LNCaP clone FGC (cell line): ENCODE measurements around the gene HSPB2.

Experiments used
- DNase-seq: peaks from one replicate; pipeline ENCODE4 v3.0.0-alpha.2; 2011; ENCODE audit warnings: low read depth
- H3K4me3 ChIP-seq: 2 replicates; pipeline ENCODE4 v1.5.1; 2011; ENCODE audit warnings: mild to moderate bottlenecking, low read depth, low read length, control low read depth
- TF ChIP-seq, protein P1 (sequence below): IDR thresholded peaks from 2 replicates; pipeline ENCODE4 v1.5.1; 2012; ENCODE audit warnings: mild to moderate bottlenecking; ENCODE audit not compliant: control insufficient read depth, insufficient read depth; ENCODE audit errors: extremely low read depth

Gene HSPB2

DNA sequence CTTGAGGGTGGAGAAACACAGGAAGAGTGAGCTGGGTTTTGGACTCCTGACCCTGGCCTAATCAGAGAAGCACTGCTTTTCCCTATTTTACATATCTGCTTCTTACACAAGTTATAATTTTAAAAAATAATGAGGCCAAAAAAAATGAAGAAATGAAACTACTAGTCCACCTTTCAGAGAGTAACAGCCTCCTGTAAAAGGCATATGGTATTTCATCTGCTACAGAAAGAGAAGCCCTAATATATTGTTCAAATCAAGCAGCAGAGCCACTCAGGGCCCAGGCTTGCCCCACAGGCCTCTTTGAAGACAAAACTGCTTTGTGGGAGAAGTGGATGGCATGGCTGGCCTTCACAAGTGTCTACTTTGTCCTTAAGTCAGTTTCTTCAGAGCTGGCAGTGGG lies 34.6 kb downstream of the HSPB2 start:
- DNase-seq: no peak
- TF ChIP-seq, protein P1, sequence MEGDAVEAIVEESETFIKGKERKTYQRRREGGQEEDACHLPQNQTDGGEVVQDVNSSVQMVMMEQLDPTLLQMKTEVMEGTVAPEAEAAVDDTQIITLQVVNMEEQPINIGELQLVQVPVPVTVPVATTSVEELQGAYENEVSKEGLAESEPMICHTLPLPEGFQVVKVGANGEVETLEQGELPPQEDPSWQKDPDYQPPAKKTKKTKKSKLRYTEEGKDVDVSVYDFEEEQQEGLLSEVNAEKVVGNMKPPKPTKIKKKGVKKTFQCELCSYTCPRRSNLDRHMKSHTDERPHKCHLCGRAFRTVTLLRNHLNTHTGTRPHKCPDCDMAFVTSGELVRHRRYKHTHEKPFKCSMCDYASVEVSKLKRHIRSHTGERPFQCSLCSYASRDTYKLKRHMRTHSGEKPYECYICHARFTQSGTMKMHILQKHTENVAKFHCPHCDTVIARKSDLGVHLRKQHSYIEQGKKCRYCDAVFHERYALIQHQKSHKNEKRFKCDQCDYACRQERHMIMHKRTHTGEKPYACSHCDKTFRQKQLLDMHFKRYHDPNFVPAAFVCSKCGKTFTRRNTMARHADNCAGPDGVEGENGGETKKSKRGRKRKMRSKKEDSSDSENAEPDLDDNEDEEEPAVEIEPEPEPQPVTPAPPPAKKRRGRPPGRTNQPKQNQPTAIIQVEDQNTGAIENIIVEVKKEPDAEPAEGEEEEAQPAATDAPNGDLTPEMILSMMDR: no peak

DNA sequence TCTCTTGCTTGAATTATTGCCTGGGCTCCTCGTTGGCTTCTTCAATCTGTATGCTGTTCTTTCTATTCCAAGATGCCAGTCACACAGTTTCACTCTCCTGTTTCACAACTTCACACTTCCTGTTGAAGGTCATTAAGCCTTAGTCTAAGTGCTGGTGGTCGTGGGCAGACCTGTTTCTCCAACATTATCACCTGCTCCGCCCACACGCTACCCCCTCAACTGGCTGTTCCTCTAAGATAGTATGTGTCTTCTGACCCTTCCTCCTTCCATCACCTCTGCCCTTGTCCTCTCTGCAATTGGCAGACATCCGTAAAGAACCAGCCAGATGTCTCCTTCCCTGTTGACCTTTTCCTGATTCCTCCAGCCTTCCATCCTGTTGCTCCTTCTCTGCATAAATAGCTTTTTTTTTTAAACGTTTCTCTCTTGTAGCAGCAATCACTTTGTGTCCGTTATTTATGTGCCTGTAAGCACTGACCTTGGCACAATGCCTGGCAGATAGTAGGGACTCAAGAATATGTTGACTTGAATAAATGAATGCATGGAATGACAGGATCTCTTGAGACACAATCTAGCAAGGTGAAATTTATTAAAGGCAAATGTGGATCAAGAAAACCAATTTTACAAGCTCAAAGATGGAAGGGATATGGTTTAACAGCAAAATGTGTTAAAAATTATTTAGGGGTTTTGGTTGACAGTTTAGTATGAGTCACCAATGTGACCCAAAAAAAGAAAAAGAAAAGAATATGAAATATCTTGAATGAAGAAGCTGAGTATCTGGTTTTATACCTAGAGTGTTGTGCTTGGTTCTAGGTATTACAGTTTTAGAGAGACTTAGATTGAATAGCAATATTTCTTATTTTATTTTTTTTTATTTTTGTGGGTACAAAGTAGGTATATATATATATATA lies 37.2 kb downstream of the HSPB2 start:
- no peak for DNase-seq
- TF ChIP-seq, protein P1: no peak
- no peak overlapping the region for H3K4me3 ChIP-seq

More for the DNA sequence above, 34.6 kb downstream of the HSPB2 start:
- no peak overlapping the region for H3K4me3 ChIP-seq

DNA sequence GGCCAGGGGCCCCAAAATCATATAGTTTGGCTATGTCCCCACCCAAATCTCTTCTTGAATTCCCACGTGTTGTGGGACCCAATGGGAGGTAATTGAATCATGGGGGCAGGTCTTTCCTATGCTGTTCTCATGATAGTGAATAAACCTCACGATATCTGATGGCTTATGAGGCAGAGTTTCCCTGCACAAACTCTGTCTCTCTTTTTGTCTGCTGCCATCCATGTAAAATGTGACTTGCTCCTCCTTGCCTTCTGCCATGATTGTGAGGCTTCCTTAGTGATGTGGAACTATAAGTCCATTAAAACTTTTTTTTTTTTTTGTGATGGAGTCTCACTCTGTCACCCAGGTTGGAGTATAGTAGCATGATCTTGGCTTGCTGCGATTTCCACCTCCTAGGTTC lies 39.0 kb downstream of the HSPB2 start:
- no peak overlapping the region for H3K4me3 ChIP-seq
- DNase-seq: no peak
- TF ChIP-seq, protein P1: no peak

DNA sequence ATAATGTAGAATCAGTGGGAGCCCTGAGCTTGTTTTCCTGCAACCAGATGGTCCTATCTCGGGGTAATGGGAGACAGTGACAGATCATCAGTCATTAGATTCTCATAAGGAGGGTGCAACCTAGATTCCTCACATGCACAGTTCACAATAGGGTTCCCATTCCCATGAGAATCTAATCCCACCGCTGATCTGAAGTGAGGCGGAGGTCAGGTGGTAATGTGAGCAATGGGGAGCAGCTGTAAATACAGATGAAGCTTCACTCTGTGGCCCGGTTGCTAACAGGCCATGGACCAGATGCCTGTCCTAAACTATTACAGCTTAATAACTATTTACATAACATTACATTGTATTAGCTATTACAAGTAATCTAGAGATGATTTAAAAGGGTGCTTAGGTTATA lies 41.6 kb downstream of the HSPB2 start:
- TF ChIP-seq, protein P1: no peak
- H3K4me3 ChIP-seq: no peak overlapping the region
- DNase-seq: no peak

DNA sequence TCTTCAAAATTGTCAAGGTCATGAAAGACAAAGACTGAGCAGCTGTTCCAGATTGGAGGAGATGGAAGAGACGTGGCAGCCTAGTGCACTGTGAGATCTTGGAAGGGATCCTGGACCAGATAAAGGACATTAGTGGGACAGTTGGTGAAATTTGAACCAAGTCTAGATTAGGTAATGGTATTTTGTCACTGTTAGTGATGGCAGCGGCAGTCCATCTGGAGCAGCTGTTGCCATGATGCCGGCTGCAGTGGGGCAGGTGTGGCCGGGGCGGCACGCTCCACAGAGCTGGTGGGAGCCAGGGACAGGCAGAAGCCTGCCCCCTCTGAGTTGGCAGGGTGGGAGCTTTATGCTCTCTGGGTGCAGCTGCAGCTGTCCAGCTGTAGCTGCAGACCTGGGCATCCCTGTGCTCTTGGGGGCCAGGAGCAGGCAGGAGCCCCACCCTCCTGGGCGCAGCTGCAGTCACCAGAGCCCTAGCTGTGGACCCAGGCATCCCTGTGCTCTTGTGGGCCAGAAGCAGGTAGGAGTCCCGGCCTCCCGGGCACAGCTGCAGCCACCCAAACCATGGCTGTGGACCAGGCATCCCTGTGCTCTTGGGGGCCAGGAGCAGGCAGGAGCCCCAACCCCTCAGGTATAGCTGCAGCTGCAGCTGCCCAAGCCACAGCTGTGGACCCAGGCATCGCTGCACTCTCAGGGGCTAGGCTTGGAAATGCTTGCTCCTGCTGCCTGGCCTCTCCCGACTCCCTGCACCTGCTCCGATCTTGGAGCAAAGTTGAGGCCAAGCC lies 45.3 kb downstream of the HSPB2 start:
- TF ChIP-seq, protein P1: no peak
- DNase-seq: no peak
- H3K4me3 ChIP-seq: no peak overlapping the region

DNA sequence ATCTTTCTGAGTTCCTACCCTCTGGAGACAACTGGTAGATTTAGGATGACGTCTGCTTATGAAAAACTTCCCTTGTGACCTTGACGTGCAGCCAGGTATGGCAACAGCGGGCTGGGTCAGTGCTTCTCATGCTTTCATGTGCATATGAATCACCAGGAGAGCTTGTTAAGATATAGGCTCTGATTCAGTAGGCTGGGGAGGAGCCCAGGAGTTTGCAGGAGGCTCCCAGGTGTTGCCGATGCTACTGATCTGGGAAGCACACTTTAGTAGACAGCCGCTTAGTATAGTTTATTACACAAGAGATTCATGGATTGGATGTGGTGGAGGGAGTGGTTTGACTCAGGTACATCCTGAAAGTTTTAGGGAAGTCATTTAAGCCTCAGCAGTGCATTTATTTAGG lies 48.4 kb downstream of the HSPB2 start:
- TF ChIP-seq, protein P1: no peak
- H3K4me3 ChIP-seq: no peak overlapping the region
- DNase-seq: peak; percentile 88
